Epithelial cell of esophagus (primary cell): ENCODE data around the gene COQ8B.

Source experiments
- DNase-seq: peaks from one replicate; pipeline ENCODE4 v3.0.0; 2010; ENCODE audit warnings: low read depth
- H3K4me3 ChIP-seq: 2 replicates; pipeline ENCODE4 v1.5.1; 2011; ENCODE audit warnings: mild to moderate bottlenecking, low read length, control low read depth
- TF ChIP-seq, protein P1 (sequence below): IDR thresholded peaks from 2 replicates; pipeline ENCODE4 v1.5.1; 2011; ENCODE audit warnings: low read depth, mild to moderate bottlenecking, low read length, control low read depth, inconsistent platforms; ENCODE audit not compliant: insufficient read depth; ENCODE audit errors: missing control alignments

The COQ8B gene

DNA sequence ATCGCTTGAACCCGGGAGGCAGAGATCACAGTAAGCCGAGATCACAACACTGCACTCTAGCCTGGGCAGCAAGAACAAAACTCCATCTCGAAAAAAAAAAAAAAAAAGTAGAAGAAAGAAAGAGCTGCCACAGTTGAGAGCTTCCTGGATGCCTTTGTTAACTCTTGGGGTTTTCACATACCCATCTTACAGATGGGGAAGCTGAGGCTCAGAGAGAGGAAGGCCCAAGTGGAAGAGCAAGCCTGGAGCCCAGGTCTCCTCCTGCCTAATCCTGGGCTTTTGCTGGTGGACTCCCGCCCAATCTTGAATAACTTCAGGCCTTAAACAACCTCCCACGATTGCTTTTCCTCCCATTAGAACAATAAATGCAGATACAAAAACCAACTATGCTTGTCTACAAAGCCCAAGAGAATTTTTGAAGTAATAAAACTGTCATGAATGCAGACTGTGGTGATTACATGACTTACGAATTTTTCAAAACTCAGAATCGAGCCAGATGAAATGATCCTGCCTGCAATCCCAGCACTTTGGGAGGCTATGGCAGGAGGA, 73.9 kb downstream of the COQ8B start:
- no peak overlapping the region for H3K4me3 ChIP-seq
- no peak for DNase-seq
- TF ChIP-seq, protein P1, sequence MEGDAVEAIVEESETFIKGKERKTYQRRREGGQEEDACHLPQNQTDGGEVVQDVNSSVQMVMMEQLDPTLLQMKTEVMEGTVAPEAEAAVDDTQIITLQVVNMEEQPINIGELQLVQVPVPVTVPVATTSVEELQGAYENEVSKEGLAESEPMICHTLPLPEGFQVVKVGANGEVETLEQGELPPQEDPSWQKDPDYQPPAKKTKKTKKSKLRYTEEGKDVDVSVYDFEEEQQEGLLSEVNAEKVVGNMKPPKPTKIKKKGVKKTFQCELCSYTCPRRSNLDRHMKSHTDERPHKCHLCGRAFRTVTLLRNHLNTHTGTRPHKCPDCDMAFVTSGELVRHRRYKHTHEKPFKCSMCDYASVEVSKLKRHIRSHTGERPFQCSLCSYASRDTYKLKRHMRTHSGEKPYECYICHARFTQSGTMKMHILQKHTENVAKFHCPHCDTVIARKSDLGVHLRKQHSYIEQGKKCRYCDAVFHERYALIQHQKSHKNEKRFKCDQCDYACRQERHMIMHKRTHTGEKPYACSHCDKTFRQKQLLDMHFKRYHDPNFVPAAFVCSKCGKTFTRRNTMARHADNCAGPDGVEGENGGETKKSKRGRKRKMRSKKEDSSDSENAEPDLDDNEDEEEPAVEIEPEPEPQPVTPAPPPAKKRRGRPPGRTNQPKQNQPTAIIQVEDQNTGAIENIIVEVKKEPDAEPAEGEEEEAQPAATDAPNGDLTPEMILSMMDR = no peak

DNA sequence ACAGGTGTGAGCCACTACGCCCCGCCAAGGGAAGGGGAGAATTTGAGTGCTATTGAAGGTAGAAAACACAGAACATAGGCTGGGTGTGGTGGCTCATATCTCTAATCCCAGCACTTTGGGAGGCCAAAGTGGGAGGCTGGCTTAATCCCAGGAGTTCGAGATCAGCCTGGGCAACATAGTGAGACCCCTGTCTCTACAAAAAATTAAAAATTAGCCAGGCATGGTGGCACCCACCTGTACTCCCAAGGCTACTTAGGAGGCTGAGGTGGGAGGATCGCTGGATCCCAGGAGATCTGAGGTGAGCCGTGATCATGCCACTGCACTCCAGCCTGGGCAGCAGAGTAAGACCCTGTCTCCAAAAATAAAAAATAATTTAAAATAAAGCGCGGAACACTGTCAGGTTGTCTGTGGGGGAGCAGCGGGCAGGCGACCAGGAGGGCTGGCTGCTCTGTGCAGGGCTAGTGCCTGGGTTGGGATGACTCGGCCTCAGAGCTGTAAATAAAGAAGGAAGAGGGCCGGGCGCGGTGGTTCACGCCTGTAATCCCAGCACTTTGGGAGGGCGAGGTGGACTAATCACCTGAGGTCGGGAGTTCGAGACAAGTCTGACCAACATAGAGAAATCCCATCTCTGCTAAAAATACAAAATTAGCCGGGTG, 74.5 kb downstream of the COQ8B start:
- TF ChIP-seq, protein P1 = no peak
- no peak overlapping the region for H3K4me3 ChIP-seq
- no peak for DNase-seq
